H1 (cell line): ENCODE measurements around the gene TBPL2. TPM values are rescaled to one million over a fixed set of nuclear protein-coding genes. Genes with fewer than 3 reads are reported as not detected.

ENCODE experiments used
- CTCF ChIA-PET: fragments of 300-600 bp; sonication (Branson Sonifier 250); formaldehyde crosslinking; loops from one replicate; lab custom pipeline; 2021; ENCODE audit not compliant: partially characterized antibody; lab: Charles Lee
- POLR2A ChIA-PET: fragments of 300-600 bp; sonication (Branson Sonifier 250); formaldehyde crosslinking; loops from one replicate; lab custom pipeline; 2021; ENCODE audit warnings: inconsistent platforms; ENCODE audit not compliant: partially characterized antibody; lab: Charles Lee
- DNase-seq, 2 experiments: peaks; one replicate each; pipeline versions ENCODE4 v3.0.0 to v3.0.0-alpha.2; 2010 to 2022; ENCODE audit warnings: low spot score in 2 of 2, low read depth in 1 of 2, mixed read lengths in 1 of 2
- FAIRE-seq: peaks from 2 replicates; lab custom pipeline; 2011; peaks lifted over from hg19 to GRCh38; lab: Jason Lieb, UNC
- H2AFZ ChIP-seq: 2 replicates; pipeline ENCODE4 v1.8.1; 2012; ENCODE audit warnings: low read length, inconsistent platforms
- H2AK5ac ChIP-seq: 2 replicates; pipeline ENCODE4 v1.6.1; 2013; ENCODE audit warnings: low read depth, low read length
- H2BK120ac ChIP-seq: replicated peaks from 2 replicates; pipeline ENCODE3; 2013; ENCODE audit warnings: low read depth, low read length, inconsistent platforms
- H2BK12ac ChIP-seq: 2 replicates; pipeline ENCODE4 v1.6.1; 2013; ENCODE audit warnings: low read depth, low read length
- H2BK15ac ChIP-seq: 2 replicates; pipeline ENCODE4 v1.6.1; 2013; ENCODE audit warnings: low read length
- H2BK20ac ChIP-seq: 2 replicates; pipeline ENCODE4 v1.6.1; 2013; ENCODE audit warnings: low read length
- H2BK5ac ChIP-seq: 2 replicates; pipeline ENCODE4 v1.6.1; 2013; ENCODE audit warnings: low read depth, low read length
- H3K14ac ChIP-seq: 2 replicates; pipeline ENCODE4 v1.6.1; 2013; ENCODE audit warnings: inconsistent platforms; ENCODE audit not compliant: insufficient read length
- H3K18ac ChIP-seq: 2 replicates; pipeline ENCODE4 v1.6.1; 2013; ENCODE audit warnings: low read length; ENCODE audit errors: extremely low read depth
- H3K23ac ChIP-seq: 2 replicates; pipeline ENCODE4 v1.6.1; 2013; ENCODE audit warnings: inconsistent platforms; ENCODE audit not compliant: insufficient read length
- H3K23me2 ChIP-seq: 2 replicates; pipeline ENCODE4 v1.6.1; 2013; ENCODE audit warnings: low read depth, low read length
- H3K27ac ChIP-seq: 2 replicates; pipeline ENCODE4 v1.6.1; 2011; ENCODE audit warnings: low read depth, low read length, inconsistent platforms
- H3K27me3 ChIP-seq, 4 experiments: replicated peaks in 1 of 4; 1 replicate in 1 of 4; 2 replicates in 3 of 4; pipeline versions ENCODE4 v1.6.1 to v1.8.1; 2011 to 2013; ENCODE audit warnings: low read length in 3 of 4, mild to moderate bottlenecking in 3 of 4, inconsistent platforms in 2 of 4, mixed read lengths in 2 of 4, moderate library complexity in 1 of 4; ENCODE audit not compliant: control insufficient read depth in 3 of 4, insufficient read depth in 3 of 4; ENCODE audit errors: extremely low read depth in 1 of 4
- H3K36me3 ChIP-seq, 4 experiments: 2 replicates each; pipeline versions ENCODE4 v1.6.1 to v1.8.1; 2011 to 2013; ENCODE audit warnings: mild to moderate bottlenecking in 4 of 4, low read length in 3 of 4, moderate library complexity in 2 of 4, control low read depth in 1 of 4, inconsistent platforms in 1 of 4; ENCODE audit not compliant: insufficient read depth in 4 of 4, control insufficient read depth in 2 of 4
- H3K4ac ChIP-seq: replicated peaks from 2 replicates; pipeline ENCODE3; 2013; ENCODE audit warnings: low read length, low read depth, mixed read lengths, inconsistent platforms; ENCODE audit not compliant: insufficient read length
- H3K4me1 ChIP-seq, 4 experiments: replicated peaks in 1 of 4; 1 replicate in 1 of 4; 2 replicates in 3 of 4; pipeline versions ENCODE4 v1.6.1 to v1.8.1; 2011 to 2013; ENCODE audit warnings: low read length in 3 of 4, inconsistent platforms in 2 of 4, mixed read lengths in 1 of 4; ENCODE audit not compliant: insufficient read depth in 4 of 4, control insufficient read depth in 3 of 4
- H3K4me2 ChIP-seq, 2 experiments: 2 replicates each; pipeline versions ENCODE4 v1.6.1 to v1.8.1; 2011 to 2013; ENCODE audit warnings: low read depth in 2 of 2, low read length in 2 of 2, control low read depth in 1 of 2, inconsistent platforms in 1 of 2, mild to moderate bottlenecking in 1 of 2; ENCODE audit not compliant: insufficient read depth in 1 of 2
- H3K4me3 ChIP-seq, 4 experiments: fragments of 200-600, 300-600 bp in 1 of 4; sonication (generic), shearing (Covaris generic), sonication (Bioruptor Twin) in 1 of 4; 2 replicates each; pipeline versions ENCODE4 v1.5.1 to v1.8.1; 2011 to 2016; ENCODE audit warnings: low read length in 4 of 4, low read depth in 3 of 4, control low read depth in 2 of 4, inconsistent platforms in 2 of 4, mild to moderate bottlenecking in 2 of 4, mixed read lengths in 1 of 4, moderate library complexity in 1 of 4; ENCODE audit not compliant: insufficient read depth in 2 of 4; ENCODE audit errors: extremely low read depth in 1 of 4
- H3K56ac ChIP-seq: replicated peaks from 2 replicates; pipeline ENCODE3; 2013; ENCODE audit warnings: low read depth, mild to moderate bottlenecking, mixed read lengths, low read length, inconsistent platforms; ENCODE audit not compliant: insufficient read length
- H3K79me1 ChIP-seq: 2 replicates; pipeline ENCODE4 v1.6.1; 2013; ENCODE audit warnings: low read depth, low read length, control low read depth
- H3K79me2 ChIP-seq, 2 experiments: 2 replicates each; pipeline versions ENCODE4 v1.6.1 to v1.8.1; 2012 to 2013; ENCODE audit warnings: low read length in 2 of 2, mild to moderate bottlenecking in 2 of 2, inconsistent platforms in 1 of 2; ENCODE audit not compliant: insufficient read depth in 2 of 2, control insufficient read depth in 1 of 2
- H3K9ac ChIP-seq, 4 experiments: replicated peaks in 1 of 4; 1 replicate in 1 of 4; 2 replicates in 3 of 4; pipeline versions ENCODE4 v1.6.1 to v1.8.1; 2011 to 2013; ENCODE audit warnings: low read depth in 3 of 4, low read length in 3 of 4, control low read depth in 2 of 4, mild to moderate bottlenecking in 2 of 4, moderate library complexity in 2 of 4, inconsistent platforms in 1 of 4; ENCODE audit errors: extremely low read depth in 1 of 4
- H3K9me3 ChIP-seq, 2 experiments: 2 replicates each; pipeline versions ENCODE4 v1.6.1 to v1.8.1; 2012 to 2013; ENCODE audit warnings: mild to moderate bottlenecking in 2 of 2, moderate library complexity in 2 of 2, control low read depth in 1 of 2, inconsistent platforms in 1 of 2, low read depth in 1 of 2, low read length in 1 of 2, mixed read lengths in 1 of 2; ENCODE audit not compliant: insufficient read depth in 2 of 2
- H4K20me1 ChIP-seq, 2 experiments: replicated peaks in 1 of 2; 2 replicates each; pipeline versions ENCODE3 to v1.8.1; 2011 to 2013; ENCODE audit warnings: inconsistent platforms in 2 of 2, low read length in 2 of 2, mild to moderate bottlenecking in 1 of 2; ENCODE audit not compliant: insufficient read depth in 2 of 2, control insufficient read depth in 1 of 2
- H4K5ac ChIP-seq: 2 replicates; pipeline ENCODE4 v1.6.1; 2013; ENCODE audit warnings: low read length, low read depth, mixed read lengths, inconsistent platforms; ENCODE audit not compliant: insufficient read length
- H4K8ac ChIP-seq: 2 replicates; pipeline ENCODE4 v1.8.0; 2013; ENCODE audit warnings: mild to moderate bottlenecking, moderate library complexity, low read length, inconsistent platforms; ENCODE audit not compliant: insufficient read depth; ENCODE audit errors: extremely low read depth
- H4K91ac ChIP-seq: replicated peaks from 2 replicates; pipeline ENCODE3; 2013; ENCODE audit warnings: low read length, mixed read lengths, inconsistent platforms; ENCODE audit not compliant: insufficient read length
- ASH2L ChIP-seq: fragments of 200-600, 300-600 bp; sonication (generic); IDR thresholded peaks from one replicate; pipeline ENCODE4 v1.7.1; 2017; ENCODE audit warnings: low read length
- BCL11A ChIP-seq, 2 experiments: IDR thresholded peaks; one replicate each; pipeline ENCODE4 v1.6.1; 2011; ENCODE audit warnings: low read depth in 2 of 2, low read length in 2 of 2, mild to moderate bottlenecking in 2 of 2
- CEBPB ChIP-seq: IDR thresholded peaks from 2 replicates; pipeline ENCODE4 v1.6.1; 2012; ENCODE audit warnings: low read depth, low read length
- GTF2F1 ChIP-seq: IDR thresholded peaks from 2 replicates; pipeline ENCODE4 v1.6.1; 2012; ENCODE audit warnings: low read depth, low read length, improper control_type of control experiment, borderline replicate concordance
- WGBS, 2 experiments: shearing (Covaris generic) in 1 of 2; methylation state at CpG; one replicate each; pipeline versions ENCODE4 v1.1.6 to v1.1.7; 2013 to 2015; ENCODE audit warnings: low lambda C conversion rate in 2 of 2, mixed read lengths in 2 of 2, inconsistent platforms in 1 of 2, low coverage in 1 of 2, missing lambda C conversion rate in 1 of 2; ENCODE audit not compliant: insufficient replicate concordance in 2 of 2, insufficient coverage in 1 of 2, insufficient read length in 1 of 2; ENCODE audit errors: extremely low coverage in 1 of 2, missing lambda C conversion rate in 1 of 2; 5-methylcytosine and 5-hydroxymethylcytosine counted together
- polyA plus RNA-seq, 7 experiments: library from polyadenylated mRNA; depleted of rRNA in 3 of 7; stranded (reverse) in 5 of 7; unstranded in 2 of 7; fragments of >200 nt in 5 of 7; fragments of 200-250 nt in 2 of 7; gene quantifications; 1 replicate in 5 of 7; 2 replicates in 1 of 7; 4 replicates in 1 of 7; pipeline versions ENCODE4 v1.2.1 to v1.2.3, GENCODE V29; 2011 to 2013; ENCODE audit warnings: missing spikeins in 2 of 7, mixed read lengths in 2 of 7
- total RNA-seq: library from RNA; stranded (reverse); fragmentation: NEBNext Ultra II Directional; extraction: Animal tissue kit (Norgen Biotek cat#: 25700); gene quantifications from 2 replicates; pipeline ENCODE4 v1.2.1, GENCODE V29; 2021

TBPL2 gene
- total and polyA plus RNA-seq, 2 of the 8 experiments (the other 6 are each of a cell fraction or from before 2014, with no cell fraction given) = 0.03 TPM; not detected in 1

- Histone ChIP-seq H2BK15ac (no peak overlapping the region), H3K56ac (no peak overlapping the region), H4K20me1 (peaks cover 0 to 1% of the 10 kb centered on the region in 2 experiments), H3K4me3 (no peak overlapping the region), H3K27ac (no peak overlapping the region), H3K23ac (no peak overlapping the region), H4K8ac (no peak overlapping the region; the same call in 1 of the 2 replicates), H4K91ac (no peak overlapping the region), H3K4me1 (no peaks in the 10 kb centered on the region), H3K79me1 (no peaks in the 10 kb centered on the region), H3K4ac (no peak overlapping the region), H3K79me2 (no peaks in the 10 kb centered on the region), H3K14ac (no peak overlapping the region), H3K4me2 (no peak overlapping the region), H3K36me3 (peaks cover 7 to 36% (median 27%) of the 10 kb centered on the region in 4 experiments), H3K9ac (no peak overlapping the region), H3K27me3 (no peaks in the 10 kb centered on the region), H2AK5ac (no peak overlapping the region), H3K23me2 (no peaks in the 10 kb centered on the region), H3K9me3 (no peaks in the 10 kb centered on the region), H2BK120ac (no peak overlapping the region), H2BK5ac (no peak overlapping the region), H3K18ac (no peak overlapping the region), H2BK20ac (no peak overlapping the region), H4K5ac (no peak overlapping the region), H2BK12ac (no peak overlapping the region), H2AFZ (no peak overlapping the region)
- WGBS, 2 experiments = 86% methylated on average over 5 of the region's 5 CpGs; no CpG with 5 or more reads in 1 of the 2 experiments
- ChIA-PET CTCF (interaction anchor here (1.0 kb wide), 1 partner anchor 8 kb away, joined by 3 read pairs; no protein-coding TSS in a partner anchor), POLR2A (no interaction called here)
- DNase-seq (no peak), FAIRE-seq (no peak)
- no peak for TF ChIP-seq ASH2L
- no peak for TF ChIP-seq GTF2F1
- no peak for TF ChIP-seq CEBPB
- TF ChIP-seq BCL11A (IDR thresholded peaks at IDR 0.05; ENCODE audit: low read depth in 2 of 2, low read length in 2 of 2) = no peak
Observed at GRCh38 chr14:55381040-55381439, 59.4 kb downstream of the TBPL2 start.
